Measurements from ENCODE around the gene SELENOK. TPM values are rescaled to one million over a fixed set of nuclear protein-coding genes. Genes with fewer than 3 reads are reported as not detected.

The SELENOK gene
- total and polyA plus RNA-seq, 2 of the 13 experiments (the other 11 are each of a cell fraction or from before 2014, with no cell fraction given), result 67.0 to 81.0 TPM

GRCh38 chr3:53846134-53846850 is 45.4 kb downstream of the SELENOK start, which contains the start of the genes CHDH and IL17RB (continued):
- TF ChIP-seq, protein P1, sequence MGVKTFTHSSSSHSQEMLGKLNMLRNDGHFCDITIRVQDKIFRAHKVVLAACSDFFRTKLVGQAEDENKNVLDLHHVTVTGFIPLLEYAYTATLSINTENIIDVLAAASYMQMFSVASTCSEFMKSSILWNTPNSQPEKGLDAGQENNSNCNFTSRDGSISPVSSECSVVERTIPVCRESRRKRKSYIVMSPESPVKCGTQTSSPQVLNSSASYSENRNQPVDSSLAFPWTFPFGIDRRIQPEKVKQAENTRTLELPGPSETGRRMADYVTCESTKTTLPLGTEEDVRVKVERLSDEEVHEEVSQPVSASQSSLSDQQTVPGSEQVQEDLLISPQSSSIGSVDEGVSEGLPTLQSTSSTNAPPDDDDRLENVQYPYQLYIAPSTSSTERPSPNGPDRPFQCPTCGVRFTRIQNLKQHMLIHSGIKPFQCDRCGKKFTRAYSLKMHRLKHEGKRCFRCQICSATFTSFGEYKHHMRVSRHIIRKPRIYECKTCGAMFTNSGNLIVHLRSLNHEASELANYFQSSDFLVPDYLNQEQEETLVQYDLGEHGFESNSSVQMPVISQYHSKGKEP (CRISPR knock-in tag; IDR thresholded peaks at IDR 0.05), result no peak
- TF ChIP-seq IRF9 (CRISPR knock-in tag; IDR thresholded peaks at IDR 0.05; ENCODE audit: borderline replicate concordance) (peak; percentile 78; the same call in 1 of the 2 replicates), CSRNP1 (CRISPR knock-in tag; IDR thresholded peaks at IDR 0.05) (peak; percentile 90), SNAI1 (CRISPR knock-in tag; IDR thresholded peaks at IDR 0.05; ENCODE audit: borderline replicate concordance) (no peak; the same call in 1 of the 2 replicates), TP53 (CRISPR knock-in tag; conservative IDR thresholded peaks at IDR 0.05) (no peak; the same call in 1 of the 2 replicates), KMT2B (CRISPR knock-in tag; IDR thresholded peaks at IDR 0.05) (peak; percentile 46; the same call in 1 of the 2 replicates), ZNF280B (CRISPR knock-in tag; IDR thresholded peaks at IDR 0.05; ENCODE audit: borderline replicate concordance) (peak; percentile 89; the same call in 1 of the 2 replicates), MYNN (CRISPR knock-in tag; IDR thresholded peaks at IDR 0.05; ENCODE audit: low read depth) (peak; percentile 40; the same call in 1 of the 2 replicates), DDIT3 (CRISPR knock-in tag; IDR thresholded peaks at IDR 0.05) (no peak), RAD21 (CRISPR knock-in tag; IDR thresholded peaks at IDR 0.05) (peak; percentile 58), CAMTA2 (CRISPR knock-in tag; IDR thresholded peaks at IDR 0.05; ENCODE audit: borderline replicate concordance) (no peak), SP4 (CRISPR knock-in tag; IDR thresholded peaks at IDR 0.05) (peak; percentile 75), POLR2A (IDR thresholded peaks at IDR 0.05; ENCODE audit: insufficient read depth in 1 of 2, low read depth in 2 of 2, low read length in 2 of 2) (peak in 1 of 2 experiments; percentile 99; a peak in 2 of 4 replicates)
- TF ChIP-seq, protein P2, sequence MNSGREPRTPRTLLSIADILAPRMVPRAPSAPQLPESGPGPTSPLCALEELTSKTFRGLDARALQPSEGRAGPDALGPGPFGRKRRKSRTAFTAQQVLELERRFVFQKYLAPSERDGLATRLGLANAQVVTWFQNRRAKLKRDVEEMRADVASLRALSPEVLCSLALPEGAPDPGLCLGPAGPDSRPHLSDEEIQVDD (CRISPR knock-in tag; IDR thresholded peaks at IDR 0.05; ENCODE audit: borderline replicate concordance), result peak; percentile 48; the same call in 1 of the 2 replicates
- TF ChIP-seq, protein P3, sequence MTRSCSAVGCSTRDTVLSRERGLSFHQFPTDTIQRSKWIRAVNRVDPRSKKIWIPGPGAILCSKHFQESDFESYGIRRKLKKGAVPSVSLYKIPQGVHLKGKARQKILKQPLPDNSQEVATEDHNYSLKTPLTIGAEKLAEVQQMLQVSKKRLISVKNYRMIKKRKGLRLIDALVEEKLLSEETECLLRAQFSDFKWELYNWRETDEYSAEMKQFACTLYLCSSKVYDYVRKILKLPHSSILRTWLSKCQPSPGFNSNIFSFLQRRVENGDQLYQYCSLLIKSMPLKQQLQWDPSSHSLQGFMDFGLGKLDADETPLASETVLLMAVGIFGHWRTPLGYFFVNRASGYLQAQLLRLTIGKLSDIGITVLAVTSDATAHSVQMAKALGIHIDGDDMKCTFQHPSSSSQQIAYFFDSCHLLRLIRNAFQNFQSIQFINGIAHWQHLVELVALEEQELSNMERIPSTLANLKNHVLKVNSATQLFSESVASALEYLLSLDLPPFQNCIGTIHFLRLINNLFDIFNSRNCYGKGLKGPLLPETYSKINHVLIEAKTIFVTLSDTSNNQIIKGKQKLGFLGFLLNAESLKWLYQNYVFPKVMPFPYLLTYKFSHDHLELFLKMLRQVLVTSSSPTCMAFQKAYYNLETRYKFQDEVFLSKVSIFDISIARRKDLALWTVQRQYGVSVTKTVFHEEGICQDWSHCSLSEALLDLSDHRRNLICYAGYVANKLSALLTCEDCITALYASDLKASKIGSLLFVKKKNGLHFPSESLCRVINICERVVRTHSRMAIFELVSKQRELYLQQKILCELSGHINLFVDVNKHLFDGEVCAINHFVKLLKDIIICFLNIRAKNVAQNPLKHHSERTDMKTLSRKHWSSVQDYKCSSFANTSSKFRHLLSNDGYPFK (CRISPR knock-in tag; IDR thresholded peaks at IDR 0.05; ENCODE audit: borderline replicate concordance), result no peak
- TF ChIP-seq, protein P4, sequence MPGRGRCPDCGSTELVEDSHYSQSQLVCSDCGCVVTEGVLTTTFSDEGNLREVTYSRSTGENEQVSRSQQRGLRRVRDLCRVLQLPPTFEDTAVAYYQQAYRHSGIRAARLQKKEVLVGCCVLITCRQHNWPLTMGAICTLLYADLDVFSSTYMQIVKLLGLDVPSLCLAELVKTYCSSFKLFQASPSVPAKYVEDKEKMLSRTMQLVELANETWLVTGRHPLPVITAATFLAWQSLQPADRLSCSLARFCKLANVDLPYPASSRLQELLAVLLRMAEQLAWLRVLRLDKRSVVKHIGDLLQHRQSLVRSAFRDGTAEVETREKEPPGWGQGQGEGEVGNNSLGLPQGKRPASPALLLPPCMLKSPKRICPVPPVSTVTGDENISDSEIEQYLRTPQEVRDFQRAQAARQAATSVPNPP (CRISPR knock-in tag; IDR thresholded peaks at IDR 0.05), result peak; percentile 93; the same call in 1 of the 2 replicates
